ENCODE measurements around the gene KDM4C. TPM values are rescaled to one million over a fixed set of nuclear protein-coding genes. Genes with fewer than 3 reads are reported as not detected.
A peak's percentile ranks its signal among the peaks of the same experiment; 100 is the strongest.
"Not testable (repeated sequence)": the region's sequence is repeated elsewhere in the genome, so short reads cannot be mapped to it uniquely, and the experiment has no call there.

The KDM4C gene
- total RNA-seq, 1 experiment from 2014 or later, result 16.8 TPM

- H3K36me3 ChIP-seq (ENCODE audit: control insufficient read depth in 1 of 2, insufficient read depth in 2 of 2, low read length in 2 of 2), result no peaks in the 10 kb centered on the region
- H3K79me2 ChIP-seq (ENCODE audit: insufficient read depth, low read length), result peaks cover 46% of the 10 kb centered on the region
- H3K4me3 ChIP-seq (replicated peaks in 1 of 2; ENCODE audit: low read depth in 1 of 2, low read length in 2 of 2), result peak overlapping the region; percentile 13 to 43; a peak in 2 of 4 replicates
- peaks cover 18 to 35% of the 10 kb centered on the region in 2 experiments for H3K4me1 ChIP-seq (ENCODE audit: control insufficient read depth in 1 of 2, insufficient read depth in 2 of 2, low read length in 2 of 2)
- ChIA-PET POLR2A (no interaction called here), CTCF (no interaction called here), RAD21 (ENCODE audit: low non-redundant PET in 1 of 2, low total read pairs in 2 of 2, uncharacterized antibody in 2 of 2, unreplicated experiment in 2 of 2) (no interaction called here)
- H3K9ac ChIP-seq (ENCODE audit: low read length), result peak overlapping the region; percentile 42
- no peaks in the 10 kb centered on the region for H4K20me1 ChIP-seq (ENCODE audit: insufficient read depth)
- no peak overlapping the region for H2AFZ ChIP-seq (ENCODE audit: low read depth, low read length, poor library complexity, severe bottlenecking)
- peak overlapping the region; percentile 85 for H3K4me2 ChIP-seq (ENCODE audit: low read length)
- ATAC-seq (peak; percentile 85), DNase-seq (ENCODE audit: low read depth, low spot score) (peak; percentile 24)
- BruUV-seq (replicated peaks), result no TSS peak
- H3K9me2 ChIP-seq (ENCODE audit: insufficient read depth), result no peaks in the 10 kb centered on the region
- H3K27me3 ChIP-seq (ENCODE audit: insufficient read depth, low read length), result no peaks in the 10 kb centered on the region
- TF ChIP-seq FOSL1 (IDR thresholded peaks at IDR 0.05; ENCODE audit: low read depth) (peak; percentile 37; the same call in 1 of the 2 replicates), POLR2AphosphoS5 (IDR thresholded peaks at IDR 0.05; ENCODE audit: low read depth, low read length) (no peak), SP1 (IDR thresholded peaks at IDR 0.05; ENCODE audit: low read depth) (0 out of 2 replicates have a peak, but pooled peaks have one; percentile 8), EGR1 (IDR thresholded peaks at IDR 0.05; ENCODE audit: low read depth) (no peak), CTCF (IDR thresholded peaks at IDR 0.05 in 2 of 3, conservative IDR thresholded peaks at IDR 0.05 in 1 of 3; ENCODE audit: borderline replicate concordance in 1 of 3, insufficient read depth in 1 of 3, low read depth in 2 of 3, low read length in 2 of 3) (no peak), CEBPB (IDR thresholded peaks at IDR 0.05; ENCODE audit: low read depth) (no peak), EZH2phosphoT487 (IDR thresholded peaks at IDR 0.05; ENCODE audit: borderline replicate concordance) (no peak)
- intact Hi-C loops (cut with micrococcal nuclease), result no loop called here
- peak overlapping the region; percentile 34 for H3K27ac ChIP-seq (ENCODE audit: low read depth, low read length)
- H3K9me3 ChIP-seq (ENCODE audit: control insufficient read depth in 1 of 2, insufficient read depth in 1 of 2, low read depth in 1 of 2, low read length in 2 of 2), result no peaks in the 10 kb centered on the region
These were observed 30.6 kb downstream of the KDM4C start for GRCh38 chr9:6788162-6789016.

GRCh38 chr9:6789017-6789338, 31.2 kb downstream of the KDM4C start:
- H3K27me3 ChIP-seq (ENCODE audit: insufficient read depth, low read length); H3K27ac ChIP-seq (ENCODE audit: low read depth, low read length); H3K36me3 ChIP-seq (ENCODE audit: control insufficient read depth in 1 of 2, insufficient read depth in 2 of 2, low read length in 2 of 2); BruUV-seq (replicated peaks); H4K20me1 ChIP-seq (ENCODE audit: insufficient read depth); ATAC-seq; RAD21 ChIA-PET (ENCODE audit: low non-redundant PET in 1 of 2, low total read pairs in 2 of 2, uncharacterized antibody in 2 of 2, unreplicated experiment in 2 of 2); intact Hi-C loops (cut with micrococcal nuclease); POLR2A ChIA-PET; CTCF ChIA-PET; H3K4me3 ChIP-seq (replicated peaks in 1 of 2; ENCODE audit: low read depth in 1 of 2, low read length in 2 of 2); H3K9me3 ChIP-seq (ENCODE audit: control insufficient read depth in 1 of 2, insufficient read depth in 1 of 2, low read depth in 1 of 2, low read length in 2 of 2); DNase-seq (ENCODE audit: low read depth, low spot score); H2AFZ ChIP-seq (ENCODE audit: low read depth, low read length, poor library complexity, severe bottlenecking); H3K9me2 ChIP-seq (ENCODE audit: insufficient read depth): not testable (repeated sequence)
- Histone ChIP-seq H3K4me2 (ENCODE audit: low read length) (peak overlapping the region; percentile 85), H3K9ac (ENCODE audit: low read length) (peak overlapping the region; percentile 42), H3K4me1 (ENCODE audit: control insufficient read depth in 1 of 2, insufficient read depth in 2 of 2, low read length in 2 of 2) (peaks cover 18 to 35% of the 10 kb centered on the region in 2 experiments), H3K79me2 (ENCODE audit: insufficient read depth, low read length) (peaks cover 40% of the 10 kb centered on the region)
